Skin epidermis (tissue), 12 donors: ENCODE results near the gene CRISP1.
"Not testable (repeated sequence)": the region's sequence is repeated elsewhere in the genome, so short reads cannot be mapped to it uniquely, and the experiment has no call there.

ENCODE experiments used
- H3K27ac ChIP-seq, 21 experiments: fragments of 200-600 bp; sonication (generic) in 11 of 21; one replicate each; pipeline ENCODE4 v1.5.0; 2020; ENCODE audit warnings: mild to moderate bottlenecking in 3 of 21, inconsistent platforms in 2 of 21, moderate library complexity in 2 of 21
- H3K4me3 ChIP-seq, 7 experiments: fragments of 200-600 bp; sonication (generic) in 2 of 7; one replicate each; pipeline ENCODE4 v1.5.0; 2020; ENCODE audit warnings: inconsistent platforms in 2 of 7, mild to moderate bottlenecking in 2 of 7, moderate library complexity in 1 of 7

The CRISP1 gene

GRCh38 chr6:49866485-49866943 is at the start of gene CRISP1:
CRISP1 (minus strand) TSS chr6:49866535; CDS start chr6:49857400, 9,135 bp downstream.
- H3K4me3 ChIP-seq, result no peak within 1 kb of the TSS

GRCh38 chr6:49915035-49915434 is 48.7 kb upstream of the CRISP1 start:
- H3K27ac ChIP-seq, result no peak overlapping the region
- no peak overlapping the region for H3K4me3 ChIP-seq

More at GRCh38 chr6:49866485-49866943, at the start of gene CRISP1:
- no peak within 1 kb of the TSS for H3K27ac ChIP-seq

GRCh38 chr6:49913636-49914375 is 47.5 kb upstream of the CRISP1 start:
- H3K4me3 ChIP-seq, result no peak overlapping the region
- H3K27ac ChIP-seq, result no peak overlapping the region

GRCh38 chr6:49912196-49912595 is 45.9 kb upstream of the CRISP1 start:
- no peak overlapping the region for H3K4me3 ChIP-seq
- no peak overlapping the region for H3K27ac ChIP-seq

- no peak overlapping the region for H3K27ac ChIP-seq
- H3K4me3 ChIP-seq, result no peak overlapping the region
Observed at GRCh38 chr6:49911252-49911651, 44.9 kb upstream of the CRISP1 start.

- Histone ChIP-seq H3K27ac (no peak overlapping the region), H3K4me3 (no peak overlapping the region)
Observed at GRCh38 chr6:49909563-49909962, 43.2 kb upstream of the CRISP1 start.

- Histone ChIP-seq H3K27ac (no peak overlapping the region), H3K4me3 (no peak overlapping the region)
Observed at GRCh38 chr6:49906526-49906925, 40.2 kb upstream of the CRISP1 start.

- Histone ChIP-seq H3K4me3 (no peak overlapping the region), H3K27ac (no peak overlapping the region)
Observed at GRCh38 chr6:49905296-49905695, 39.0 kb upstream of the CRISP1 start.

- Histone ChIP-seq H3K4me3 (no peak overlapping the region), H3K27ac (no peak overlapping the region)
Observed at GRCh38 chr6:49902856-49903255, 36.5 kb upstream of the CRISP1 start.

GRCh38 chr6:49898904-49899566 is 32.7 kb upstream of the CRISP1 start:
- Histone ChIP-seq H3K4me3 (no peak overlapping the region), H3K27ac (no peak overlapping the region)

GRCh38 chr6:49895553-49895952 is 29.2 kb upstream of the CRISP1 start:
- H3K27ac ChIP-seq, H3K4me3 ChIP-seq: not testable (repeated sequence)

GRCh38 chr6:49892280-49892679 is 25.9 kb upstream of the CRISP1 start:
- no peak overlapping the region for H3K4me3 ChIP-seq
- no peak overlapping the region for H3K27ac ChIP-seq

- no peak overlapping the region for H3K27ac ChIP-seq
- H3K4me3 ChIP-seq, result no peak overlapping the region
Observed at GRCh38 chr6:49890988-49891387, 24.7 kb upstream of the CRISP1 start.

GRCh38 chr6:49888742-49889431 is 22.6 kb upstream of the CRISP1 start:
- H3K4me3 ChIP-seq, result no peak overlapping the region
- no peak overlapping the region for H3K27ac ChIP-seq

- Histone ChIP-seq H3K27ac (no peak overlapping the region), H3K4me3 (no peak overlapping the region)
Observed at GRCh38 chr6:49868951-49869529, 2.7 kb upstream of the CRISP1 start.

GRCh38 chr6:49856282-49856681 is 10.1 kb downstream of the CRISP1 start:
- Histone ChIP-seq H3K27ac (no peak overlapping the region), H3K4me3 (no peak overlapping the region)

GRCh38 chr6:49855221-49855620 is 11.1 kb downstream of the CRISP1 start:
- H3K4me3 ChIP-seq, result no peak overlapping the region
- H3K27ac ChIP-seq, result no peak overlapping the region

- H3K27ac ChIP-seq, result no peak overlapping the region
- H3K4me3 ChIP-seq, result no peak overlapping the region
Observed at GRCh38 chr6:49852975-49853374, 13.4 kb downstream of the CRISP1 start.

GRCh38 chr6:49849213-49849907 is 17.0 kb downstream of the CRISP1 start:
- H3K4me3 ChIP-seq, result no peak overlapping the region
- no peak overlapping the region for H3K27ac ChIP-seq

GRCh38 chr6:49847673-49848072 is 18.7 kb downstream of the CRISP1 start:
- no peak overlapping the region for H3K4me3 ChIP-seq
- no peak overlapping the region for H3K27ac ChIP-seq
